Panc1 (cell line): ENCODE data around the gene SGF29. TPM values are rescaled to one million over a fixed set of nuclear protein-coding genes. Genes with fewer than 3 reads are reported as not detected.
"Not testable (repeated sequence)": the region's sequence is repeated elsewhere in the genome, so short reads cannot be mapped to it uniquely, and the experiment has no call there.

ENCODE experiments used
- ATAC-seq: fragments of 200-7000 bp; cut with Tn5 transposase; 2 replicates; pipeline ENCODE4 v1.9.1; 2020; ENCODE audit warnings: mild to moderate bottlenecking, moderate library complexity
- BruUV-seq: library from RNA; stranded (reverse); fragments of 400-500 nt; replicated peaks from 2 replicates; lab custom pipeline; 2021; lab: Mats Ljungman, UMichigan
- CTCF ChIA-PET: fragments of 300-600 bp; sonication (Branson Sonifier 250); formaldehyde crosslinking; loops from one replicate; lab custom pipeline; 2022; ENCODE audit warnings: antibody characterized with exemption; lab: Charles Lee
- POLR2A ChIA-PET: fragments of 300-600 bp; sonication (Branson Sonifier 250); formaldehyde crosslinking; loops from one replicate; lab custom pipeline; 2022; ENCODE audit warnings: antibody characterized with exemption; lab: Charles Lee
- DNase-seq: peaks from one replicate; pipeline ENCODE4 v3.0.0-alpha.2; 2010; ENCODE audit warnings: low read depth, low spot score
- H3K27ac ChIP-seq: 2 replicates; pipeline ENCODE4 v1.5.1; 2011; ENCODE audit warnings: mild to moderate bottlenecking, low read length, inconsistent platforms
- H3K27me3 ChIP-seq: fragments of 200-500 bp; sonication (Bioruptor generic); 2 replicates; pipeline ENCODE4 v1.6.0; 2014; ENCODE audit warnings: low read length, inconsistent platforms; ENCODE audit not compliant: control insufficient read depth, insufficient read depth
- H3K36me3 ChIP-seq: fragments of 200-500 bp; sonication (Bioruptor generic); 2 replicates; pipeline ENCODE4 v1.5.1; 2014; ENCODE audit warnings: inconsistent platforms, mild to moderate bottlenecking, low read length, moderate library complexity; ENCODE audit not compliant: control insufficient read depth, insufficient read depth
- H3K4me1 ChIP-seq: 2 replicates; pipeline ENCODE4 v1.5.1; 2011; ENCODE audit warnings: inconsistent platforms, mild to moderate bottlenecking, low read length, moderate library complexity; ENCODE audit not compliant: control insufficient read depth, insufficient read depth
- H3K4me3 ChIP-seq, 2 experiments: 2 replicates each; pipeline ENCODE4 v1.5.1; 2011 to 2012; ENCODE audit warnings: low read depth in 2 of 2, low read length in 2 of 2, mild to moderate bottlenecking in 2 of 2, inconsistent platforms in 1 of 2, moderate library complexity in 1 of 2
- H3K9me3 ChIP-seq: fragments of 200-500 bp; sonication (Bioruptor generic); 2 replicates; pipeline ENCODE4 v1.5.1; 2014; ENCODE audit warnings: low read depth, mild to moderate bottlenecking, inconsistent platforms, low read length, moderate library complexity; ENCODE audit not compliant: control insufficient read depth, insufficient read depth
- POLR2AphosphoS5 ChIP-seq: IDR thresholded peaks from 2 replicates; pipeline ENCODE4 v1.6.1; 2012; ENCODE audit warnings: mild to moderate bottlenecking, low read depth, low read length, moderate library complexity
- in situ Hi-C: cut with HindIII; loops from 2 replicates; pipeline ENCODE4 v1.10.0; 2016; ENCODE audit warnings: low sequenced_read_pairs, low pct_unique_long_range_greater_than_20kb
- intact Hi-C: fragments of 100-400 bp; cut with micrococcal nuclease; formaldehyde crosslinking; loops from one replicate; pipeline ENCODE4 v1.10.0; 2022; ENCODE audit not compliant: unreplicated experiment
- total RNA-seq: library from RNA; stranded (reverse); gene quantifications from one replicate; pipeline ENCODE4 v1.2.1, GENCODE V29; 2021; ENCODE audit not compliant: unreplicated experiment
- TF ChIP-seq, protein P1 (sequence below): fragments of 450-650 bp; IDR thresholded peaks from 2 replicates; pipeline ENCODE4 v1.5.1; 2017; ENCODE audit warnings: mild to moderate bottlenecking

The SGF29 gene
- total RNA-seq, 1 experiment from 2014 or later = 29.5 TPM

DNA sequence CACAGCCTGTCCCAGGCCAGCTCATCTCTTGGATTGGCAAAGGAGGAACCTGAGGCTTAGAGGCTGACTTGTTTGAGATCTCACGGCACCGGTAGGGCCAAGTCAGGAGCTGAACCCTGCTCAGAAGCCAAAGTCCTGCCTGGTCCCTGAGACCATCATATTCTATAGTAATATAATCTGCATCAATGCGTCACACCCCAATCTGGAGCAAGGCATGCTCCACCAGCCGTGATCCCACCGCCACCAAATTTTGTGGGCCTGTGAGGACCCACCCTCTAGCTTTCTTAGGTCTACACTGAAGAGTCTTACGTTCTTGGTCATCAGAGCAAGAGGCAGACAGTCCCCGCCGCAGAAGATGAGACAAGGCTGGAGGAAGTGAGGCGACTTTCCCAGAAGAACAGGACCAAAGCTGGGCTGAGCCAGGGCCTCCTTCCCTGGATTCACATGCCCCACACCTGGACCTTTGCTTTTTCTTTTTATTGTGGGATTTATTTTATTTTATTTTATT is 53.5 kb downstream of the SGF29 start:
- H3K9me3 ChIP-seq = no peaks in the 10 kb centered on the region
- no peak for TF ChIP-seq POLR2AphosphoS5
- TF ChIP-seq, protein P1, sequence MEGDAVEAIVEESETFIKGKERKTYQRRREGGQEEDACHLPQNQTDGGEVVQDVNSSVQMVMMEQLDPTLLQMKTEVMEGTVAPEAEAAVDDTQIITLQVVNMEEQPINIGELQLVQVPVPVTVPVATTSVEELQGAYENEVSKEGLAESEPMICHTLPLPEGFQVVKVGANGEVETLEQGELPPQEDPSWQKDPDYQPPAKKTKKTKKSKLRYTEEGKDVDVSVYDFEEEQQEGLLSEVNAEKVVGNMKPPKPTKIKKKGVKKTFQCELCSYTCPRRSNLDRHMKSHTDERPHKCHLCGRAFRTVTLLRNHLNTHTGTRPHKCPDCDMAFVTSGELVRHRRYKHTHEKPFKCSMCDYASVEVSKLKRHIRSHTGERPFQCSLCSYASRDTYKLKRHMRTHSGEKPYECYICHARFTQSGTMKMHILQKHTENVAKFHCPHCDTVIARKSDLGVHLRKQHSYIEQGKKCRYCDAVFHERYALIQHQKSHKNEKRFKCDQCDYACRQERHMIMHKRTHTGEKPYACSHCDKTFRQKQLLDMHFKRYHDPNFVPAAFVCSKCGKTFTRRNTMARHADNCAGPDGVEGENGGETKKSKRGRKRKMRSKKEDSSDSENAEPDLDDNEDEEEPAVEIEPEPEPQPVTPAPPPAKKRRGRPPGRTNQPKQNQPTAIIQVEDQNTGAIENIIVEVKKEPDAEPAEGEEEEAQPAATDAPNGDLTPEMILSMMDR = no peak
- no peak for ATAC-seq
- no peaks in the 10 kb centered on the region for H3K36me3 ChIP-seq
- DNase-seq = no peak
- in situ Hi-C loops = no loop called here
- ChIA-PET POLR2A (no interaction called here), CTCF (no interaction called here)
- H3K27ac ChIP-seq = no peak overlapping the region
- no TSS peak for BruUV-seq
- intact Hi-C loops = no loop called here
- no peaks in the 10 kb centered on the region; the same call in 1 of the 2 replicates for H3K4me1 ChIP-seq
- no peaks in the 10 kb centered on the region for H3K27me3 ChIP-seq
- H3K4me3 ChIP-seq = no peak overlapping the region

DNA sequence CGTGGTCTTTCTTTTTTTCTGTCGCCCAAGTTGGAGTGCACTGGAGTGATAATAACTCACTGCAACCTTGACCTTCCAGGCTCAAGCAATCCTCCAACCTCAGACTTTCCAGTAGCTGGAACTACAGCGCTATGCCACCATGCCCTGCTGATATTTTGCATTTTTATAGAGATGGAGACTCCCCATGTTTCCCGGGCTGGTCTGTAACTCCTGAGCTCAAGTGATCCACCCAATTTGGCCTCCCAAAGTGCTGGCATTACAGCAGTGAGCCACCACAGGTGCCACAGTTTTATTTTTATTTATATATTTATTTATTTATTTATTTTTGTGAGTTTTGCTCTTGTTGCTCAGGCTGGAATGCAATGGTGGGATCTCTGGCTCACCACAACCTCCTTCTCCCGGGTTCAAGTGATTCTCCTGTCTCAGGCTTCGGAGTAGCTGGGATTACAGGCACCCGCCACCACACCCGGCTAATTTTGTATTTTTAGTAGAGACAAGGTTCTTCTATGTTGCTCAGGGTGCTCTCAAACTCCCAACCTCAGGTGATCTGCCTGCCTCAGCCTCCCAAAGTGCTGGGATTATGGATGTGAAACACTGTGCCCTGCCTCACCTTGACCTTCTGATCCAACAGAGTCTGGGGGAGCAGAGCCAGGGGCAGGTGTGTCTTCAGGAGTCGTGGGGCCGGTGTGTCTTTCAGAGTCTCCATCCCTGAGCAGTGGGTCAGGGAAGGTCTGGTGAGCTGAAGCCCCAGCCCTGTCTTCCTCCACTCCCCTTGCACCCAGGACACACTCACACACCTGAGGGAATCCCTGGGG is 54.2 kb downstream of the SGF29 start:
- H3K9me3 ChIP-seq, BruUV-seq, intact Hi-C loops, POLR2A ChIA-PET, H3K4me1 ChIP-seq, H3K27ac ChIP-seq, H3K36me3 ChIP-seq, DNase-seq, H3K4me3 ChIP-seq, ATAC-seq, in situ Hi-C loops, H3K27me3 ChIP-seq, CTCF ChIA-PET: not testable (repeated sequence)

DNA sequence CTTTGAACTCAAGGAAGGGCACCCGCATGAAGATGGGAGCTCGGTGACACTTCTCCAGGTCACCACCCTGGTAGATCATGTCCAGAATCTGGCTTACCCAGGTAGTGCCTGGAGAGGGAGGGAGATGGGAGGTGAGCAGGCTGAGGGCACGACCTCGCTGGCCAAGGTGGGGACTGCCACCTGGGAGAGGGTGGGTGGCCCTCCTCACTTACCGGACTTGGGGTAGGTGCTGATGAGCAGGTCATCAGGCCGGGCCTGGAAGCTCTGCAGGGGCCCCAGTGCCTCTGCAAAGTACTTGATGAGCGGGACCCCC is 54.7 kb downstream of the SGF29 start:
- H3K27ac ChIP-seq, in situ Hi-C loops, intact Hi-C loops, POLR2A ChIA-PET, H3K27me3 ChIP-seq, DNase-seq, CTCF ChIA-PET, H3K9me3 ChIP-seq, BruUV-seq, ATAC-seq, H3K36me3 ChIP-seq, H3K4me3 ChIP-seq, H3K4me1 ChIP-seq: not testable (repeated sequence)

GRCh38 chr16:28608867-28609596 is 55.3 kb downstream of the SGF29 start:
- H3K27me3 ChIP-seq, H3K4me1 ChIP-seq, intact Hi-C loops, H3K27ac ChIP-seq, H3K9me3 ChIP-seq, H3K4me3 ChIP-seq, H3K36me3 ChIP-seq, ATAC-seq, DNase-seq, in situ Hi-C loops, BruUV-seq: not testable (repeated sequence)
- ChIA-PET CTCF (interaction anchor here (0.6 kb wide), 1 partner anchor 15 kb away, joined by 5 read pairs; no protein-coding TSS in a partner anchor), POLR2A (interaction anchor here (0.5 kb wide), 1 partner anchor 12 kb away, joined by 6 read pairs; no protein-coding TSS in a partner anchor)
